MM.1S (cell line): ENCODE data around the gene NOX5.
"Not testable (repeated sequence)": the region's sequence is repeated elsewhere in the genome, so short reads cannot be mapped to it uniquely, and the experiment has no call there.

ENCODE experiments used
- DNase-seq: peaks from one replicate; pipeline ENCODE4 v3.0.0-alpha.2; 2015
- H2AFZ ChIP-seq: fragments of 300-600 bp; sonication (generic); 2 replicates; pipeline ENCODE4 v1.6.0; 2016; ENCODE audit warnings: antibody characterized with exemption, low read length
- H3F3A ChIP-seq: fragments of 300-600 bp; sonication (generic); 2 replicates; pipeline ENCODE4 v1.6.1; 2016; ENCODE audit warnings: mild to moderate bottlenecking, antibody characterized with exemption, low read length, moderate library complexity, mixed read lengths; ENCODE audit not compliant: insufficient read depth
- H3K27ac ChIP-seq: fragments of 300-600 bp; sonication (generic); 2 replicates; pipeline ENCODE4 v1.5.1; 2016; ENCODE audit warnings: mild to moderate bottlenecking, low read length
- H3K27me3 ChIP-seq: fragments of 300-600 bp; sonication (generic); replicated peaks from 2 replicates; pipeline ENCODE4 v1.6.0; 2016; ENCODE audit warnings: low read length; ENCODE audit not compliant: insufficient read depth
- H3K36me3 ChIP-seq: fragments of 300-600 bp; sonication (generic); replicated peaks from 2 replicates; pipeline ENCODE4 v1.6.1; 2016; ENCODE audit warnings: mild to moderate bottlenecking, low read length, mixed read lengths; ENCODE audit not compliant: insufficient read depth
- H3K4me1 ChIP-seq: fragments of 300-600 bp; sonication (generic); 2 replicates; pipeline ENCODE4 v1.6.1; 2016; ENCODE audit warnings: low read length, mixed read lengths
- H3K4me2 ChIP-seq: fragments of 300-600 bp; sonication (generic); 2 replicates; pipeline ENCODE4 v1.6.0; 2016; ENCODE audit warnings: low read depth, low read length
- H3K4me3 ChIP-seq: fragments of 300-600 bp; sonication (generic); 2 replicates; pipeline ENCODE4 v1.5.1; 2016; ENCODE audit warnings: low read length, mixed read lengths
- H3K79me2 ChIP-seq: fragments of 300-600 bp; sonication (generic); 2 replicates; pipeline ENCODE4 v1.6.1; 2016; ENCODE audit warnings: mixed run types, low read length, mixed read lengths
- H3K9ac ChIP-seq: fragments of 300-600 bp; sonication (generic); 2 replicates; pipeline ENCODE4 v1.6.1; 2016; ENCODE audit warnings: low read length, mixed read lengths
- H3K9me2 ChIP-seq: fragments of 300-600 bp; sonication (generic); replicated peaks from 2 replicates; pipeline ENCODE4 v1.6.1; 2016; ENCODE audit warnings: mild to moderate bottlenecking, low read length, mixed read lengths; ENCODE audit not compliant: insufficient read depth
- H3K9me3 ChIP-seq: fragments of 300-600 bp; sonication (generic); replicated peaks from 2 replicates; pipeline ENCODE4 v1.6.1; 2016; ENCODE audit warnings: mild to moderate bottlenecking, low read length, mixed read lengths; ENCODE audit not compliant: insufficient read depth
- H4K20me1 ChIP-seq: fragments of 300-600 bp; sonication (generic); 2 replicates; pipeline ENCODE4 v1.6.1; 2016; ENCODE audit warnings: mild to moderate bottlenecking, low read length, moderate library complexity, mixed read lengths; ENCODE audit not compliant: insufficient read depth
- CTCF ChIP-seq: fragments of 300-600 bp; sonication (generic); IDR thresholded peaks from 2 replicates; pipeline ENCODE4 v1.5.1; 2016; ENCODE audit warnings: antibody characterized with exemption, low read length, mixed read lengths
- EZH2 ChIP-seq: fragments of 300-600 bp; sonication (generic); optimal IDR thresholded peaks from 2 replicates; pipeline ENCODE3; 2017; ENCODE audit warnings: low read depth, mild to moderate bottlenecking, antibody characterized with exemption, low read length, mixed read lengths
- EZH2phosphoT487 ChIP-seq: fragments of 300-600 bp; sonication (generic); IDR thresholded peaks from 2 replicates; pipeline ENCODE4 v1.6.1; 2018; ENCODE audit warnings: antibody characterized with exemption, low read length

The NOX5 gene

GRCh38 chr15:69067296-69067695 is 52.8 kb downstream of the NOX5 start:
- Histone ChIP-seq H3K4me1 (no peaks in the 10 kb centered on the region), H3K4me2 (no peak overlapping the region), H3K9me2 (no peaks in the 10 kb centered on the region), H4K20me1 (no peaks in the 10 kb centered on the region), H3K36me3 (no peaks in the 10 kb centered on the region), H3K4me3 (no peak overlapping the region), H3K9ac (no peak overlapping the region), H3K27me3 (no peaks in the 10 kb centered on the region), H3K27ac (no peak overlapping the region), H3K79me2 (no peaks in the 10 kb centered on the region), H3K9me3 (no peaks in the 10 kb centered on the region), H3F3A (no peaks in the 10 kb centered on the region), H2AFZ (no peak overlapping the region)
- no peak for DNase-seq
- no peak for TF ChIP-seq EZH2phosphoT487
- no peak for TF ChIP-seq EZH2
- TF ChIP-seq CTCF, result no peak

GRCh38 chr15:69068157-69068556 is 53.7 kb downstream of the NOX5 start:
- TF ChIP-seq CTCF (no peak), EZH2 (no peak)
- no peak overlapping the region for H2AFZ ChIP-seq
- H3K9ac ChIP-seq, result no peak overlapping the region

GRCh38 chr15:69069290-69069689 is 54.8 kb downstream of the NOX5 start:
- H3F3A ChIP-seq, H3K79me2 ChIP-seq, DNase-seq, H3K9me2 ChIP-seq, H3K27me3 ChIP-seq, H3K9ac ChIP-seq, H3K4me2 ChIP-seq, H4K20me1 ChIP-seq, H3K27ac ChIP-seq, H3K4me3 ChIP-seq, H3K9me3 ChIP-seq, H2AFZ ChIP-seq, H3K4me1 ChIP-seq, H3K36me3 ChIP-seq: not testable (repeated sequence)

More at GRCh38 chr15:69068157-69068556, 53.7 kb downstream of the NOX5 start:
- no peak overlapping the region for H3K4me3 ChIP-seq
- no peaks in the 10 kb centered on the region for H3K9me2 ChIP-seq
- H3F3A ChIP-seq, result no peaks in the 10 kb centered on the region
- DNase-seq, result no peak
- H3K79me2 ChIP-seq, result no peaks in the 10 kb centered on the region
- H3K4me1 ChIP-seq, result no peaks in the 10 kb centered on the region
- no peak overlapping the region for H3K4me2 ChIP-seq
- no peaks in the 10 kb centered on the region for H4K20me1 ChIP-seq
- no peak overlapping the region for H3K27ac ChIP-seq
- H3K27me3 ChIP-seq, result no peaks in the 10 kb centered on the region
- no peaks in the 10 kb centered on the region for H3K36me3 ChIP-seq
- no peaks in the 10 kb centered on the region for H3K9me3 ChIP-seq

- no peak overlapping the region for H3K9ac ChIP-seq
- no peaks in the 10 kb centered on the region for H3K27me3 ChIP-seq
- H3K27ac ChIP-seq, result no peak overlapping the region
- H4K20me1 ChIP-seq, result no peaks in the 10 kb centered on the region
- H3K36me3 ChIP-seq, result no peaks in the 10 kb centered on the region
- H3K4me3 ChIP-seq, result no peak overlapping the region
- no peak overlapping the region for H2AFZ ChIP-seq
- TF ChIP-seq EZH2phosphoT487 (no peak), EZH2 (no peak), CTCF (no peak)
- no peak overlapping the region for H3K4me2 ChIP-seq
- H3K4me1 ChIP-seq, result no peaks in the 10 kb centered on the region
- H3F3A ChIP-seq, result no peaks in the 10 kb centered on the region
- DNase-seq, result no peak
- H3K9me3 ChIP-seq, result no peaks in the 10 kb centered on the region
- H3K9me2 ChIP-seq, result no peaks in the 10 kb centered on the region
- H3K79me2 ChIP-seq, result no peaks in the 10 kb centered on the region
Observed at GRCh38 chr15:69069996-69070395, 55.5 kb downstream of the NOX5 start.
